HL-60 (cell line): ENCODE measurements around the gene ACO2.

Experiments
- DNase-seq, 2 experiments: peaks; one replicate each; pipeline ENCODE4 v3.0.0-alpha.2; 2010 to 2020; ENCODE audit warnings: low read depth in 1 of 2, low spot score in 1 of 2
- H3K27ac ChIP-seq: fragments of 250-450 bp; sonication (Bioruptor Pico); replicated peaks from 2 replicates; pipeline ENCODE4 v1.5.1; 2020; ENCODE audit warnings: mild to moderate bottlenecking, moderate library complexity
- H3K27me3 ChIP-seq: fragments of 250-450 bp; sonication (Bioruptor Pico); 2 replicates; pipeline ENCODE4 v1.5.1; 2021; ENCODE audit warnings: mild to moderate bottlenecking, moderate library complexity; ENCODE audit not compliant: insufficient read depth, poor library complexity, severe bottlenecking
- H3K4me3 ChIP-seq: replicated peaks from 2 replicates; pipeline ENCODE4 v1.5.1; 2011; ENCODE audit warnings: mild to moderate bottlenecking, control low read depth, low read length; ENCODE audit not compliant: insufficient read depth
- CTCF ChIP-seq: IDR thresholded peaks from one replicate; pipeline ENCODE4 v1.5.1; 2011; ENCODE audit warnings: low read length, control low read depth, inconsistent platforms; ENCODE audit not compliant: insufficient read depth
- GABPA ChIP-seq: IDR thresholded peaks from 2 replicates; pipeline ENCODE4 v1.6.1; 2012; ENCODE audit warnings: low read depth
- POLR2AphosphoS5 ChIP-seq: IDR thresholded peaks from 2 replicates; pipeline ENCODE4 v1.6.1; 2012; ENCODE audit warnings: low read depth
- REST ChIP-seq: IDR thresholded peaks from 2 replicates; pipeline ENCODE4 v1.6.1; 2012; ENCODE audit warnings: low read depth; ENCODE audit not compliant: insufficient replicate concordance
- SPI1 ChIP-seq: IDR thresholded peaks from 2 replicates; pipeline ENCODE4 v1.6.1; 2012; ENCODE audit warnings: low read depth, mild to moderate bottlenecking, borderline replicate concordance

ACO2 gene

GRCh38 chr22:41444360-41445128 is 24.4 kb upstream of the ACO2 start:
- DNase-seq, result peak in 1 of 2 experiments; percentile 96
- no peaks in the 10 kb centered on the region for H3K27me3 ChIP-seq
- TF ChIP-seq POLR2AphosphoS5 (no peak), GABPA (no peak), SPI1 (no peak), REST (no peak)
- H3K4me3 ChIP-seq, result peak overlapping the region; percentile 70
- peak overlapping the region; percentile 98 for H3K27ac ChIP-seq

- Histone ChIP-seq H3K27me3 (no peaks in the 10 kb centered on the region), H3K4me3 (peak overlapping the region; percentile 70), H3K27ac (peak overlapping the region; percentile 98)
- TF ChIP-seq GABPA, result no peak
- TF ChIP-seq SPI1, result no peak
- TF ChIP-seq POLR2AphosphoS5, result 0 out of 2 replicates have a peak, but pooled peaks have one; percentile 22
- DNase-seq, result peak in 1 of 2 experiments; percentile 49
Measured at GRCh38 chr22:41445129-41446056, 23.5 kb upstream of the ACO2 start.

- TF ChIP-seq POLR2AphosphoS5, result no peak
- no peak for TF ChIP-seq CTCF
- no peak for TF ChIP-seq SPI1
- no peak for TF ChIP-seq REST
- no peak for TF ChIP-seq GABPA
- peak overlapping the region; percentile 98 for H3K27ac ChIP-seq
- DNase-seq, result peak in 1 of 2 experiments; percentile 28
- no peaks in the 10 kb centered on the region for H3K27me3 ChIP-seq
- H3K4me3 ChIP-seq, result peak overlapping the region; percentile 70
Measured at GRCh38 chr22:41446057-41446501, 22.8 kb upstream of the ACO2 start.

GRCh38 chr22:41446639-41447434 is 22.1 kb upstream of the ACO2 start, which contains the start of gene TOB2:
TOB2 (minus strand) TSS chr22:41446801; CDS start chr22:41437345, 9,456 bp downstream.
- TF ChIP-seq GABPA (peak; percentile 61), SPI1 (no peak; the same call in 1 of the 2 replicates), POLR2AphosphoS5 (peak; percentile 98), REST (peak; percentile 52)
- H3K4me3 ChIP-seq, result peak within 1 kb of the TSS; percentile 70
- DNase-seq, result peak; percentile 94 to 96
- H3K27me3 ChIP-seq, result no peaks in the 10 kb centered on the region
- peak within 1 kb of the TSS; percentile 98 for H3K27ac ChIP-seq
